Subcutaneous abdominal adipose tissue (tissue), 5 donors: Measurements from ENCODE around the gene TBKBP1.

Experiments used
- H3K27ac ChIP-seq: one replicate; pipeline ENCODE4 v1.7.0; 2013; ENCODE audit warnings: low read depth, mild to moderate bottlenecking, inconsistent platforms, low read length, moderate library complexity
- H3K27me3 ChIP-seq, 5 donors: one replicate each; pipeline ENCODE4 v1.7.0; 2013; ENCODE audit warnings: low read length in 5 of 5, inconsistent platforms in 1 of 5; ENCODE audit not compliant: control insufficient read depth in 5 of 5, insufficient read depth in 4 of 5
- H3K36me3 ChIP-seq, 5 donors: one replicate each; pipeline ENCODE4 v1.7.0; 2013; ENCODE audit warnings: low read length in 5 of 5; ENCODE audit not compliant: control insufficient read depth in 5 of 5, insufficient read depth in 5 of 5
- H3K4me1 ChIP-seq, 5 donors: one replicate each; pipeline ENCODE4 v1.7.0; 2013; ENCODE audit warnings: low read length in 5 of 5, mild to moderate bottlenecking in 3 of 5, moderate library complexity in 1 of 5; ENCODE audit not compliant: control insufficient read depth in 5 of 5, insufficient read depth in 5 of 5
- H3K4me3 ChIP-seq, 5 donors: one replicate each; pipeline ENCODE4 v1.7.0; 2013; ENCODE audit warnings: low read length in 5 of 5, low read depth in 1 of 5
- H3K9ac ChIP-seq, 5 donors: one replicate each; pipeline ENCODE4 v1.7.0; 2013; ENCODE audit warnings: low read length in 5 of 5, mild to moderate bottlenecking in 4 of 5, moderate library complexity in 3 of 5
- H3K9me3 ChIP-seq, 5 donors: one replicate each; pipeline ENCODE4 v1.7.0; 2013; ENCODE audit warnings: low read length in 5 of 5; ENCODE audit not compliant: control insufficient read depth in 5 of 5
- donor health status: healthy.
- donor health status: healthy.
- donor health status: healthy.
- donor health status: healthy.
- donor health status: healthy.

Gene TBKBP1

GRCh38 chr17:47712330-47713023, 18.5 kb downstream of the TBKBP1 start:
- H3K4me1 ChIP-seq, result peaks cover 0 to 11% (median 5%) of the 10 kb centered on the region in 5 donors
- H3K27me3 ChIP-seq, result peaks cover under 1 to 26% (median 10%) of the 10 kb centered on the region in 5 donors
- no peak overlapping the region for H3K27ac ChIP-seq
- no peaks in the 10 kb centered on the region for H3K9me3 ChIP-seq
- H3K4me3 ChIP-seq, result no peak overlapping the region
- H3K9ac ChIP-seq, result no peak overlapping the region
- peaks cover 0 to 33% (median 27%) of the 10 kb centered on the region in 5 donors for H3K36me3 ChIP-seq

- H3K36me3 ChIP-seq, result peaks cover 0 to 25% (median 22%) of the 10 kb centered on the region in 5 donors
- H3K27me3 ChIP-seq, result peaks cover 16 to 42% (median 26%) of the 10 kb centered on the region in 5 donors
- H3K9ac ChIP-seq, result no peak overlapping the region
- no peaks in the 10 kb centered on the region for H3K9me3 ChIP-seq
- no peak overlapping the region for H3K4me3 ChIP-seq
- peaks cover 0 to 6% (median 0%) of the 10 kb centered on the region in 5 donors for H3K4me1 ChIP-seq
- H3K27ac ChIP-seq, result no peak overlapping the region
Observed at GRCh38 chr17:47713980-47714700, 20.2 kb downstream of the TBKBP1 start.

- no peak overlapping the region for H3K27ac ChIP-seq
- H3K4me1 ChIP-seq, result peaks cover 0 to 6% (median 0%) of the 10 kb centered on the region in 5 donors
- H3K36me3 ChIP-seq, result peaks cover 0 to 18% (median 16%) of the 10 kb centered on the region in 5 donors
- H3K9me3 ChIP-seq, result no peaks in the 10 kb centered on the region
- H3K27me3 ChIP-seq, result peaks cover 18 to 50% (median 34%) of the 10 kb centered on the region in 5 donors
- no peak overlapping the region for H3K9ac ChIP-seq
- no peak overlapping the region for H3K4me3 ChIP-seq
Observed at GRCh38 chr17:47714773-47715396, 20.9 kb downstream of the TBKBP1 start.

- no peak overlapping the region for H3K9ac ChIP-seq
- H3K4me3 ChIP-seq, result no peak overlapping the region
- peaks cover 0 to 8% (median 4%) of the 10 kb centered on the region in 5 donors for H3K4me1 ChIP-seq
- peaks cover 24 to 59% (median 41%) of the 10 kb centered on the region in 5 donors for H3K27me3 ChIP-seq
- H3K9me3 ChIP-seq, result no peaks in the 10 kb centered on the region
- H3K27ac ChIP-seq, result no peak overlapping the region
- H3K36me3 ChIP-seq, result peaks cover 0 to 9% (median 7%) of the 10 kb centered on the region in 5 donors
Observed at GRCh38 chr17:47715669-47716325, 21.8 kb downstream of the TBKBP1 start.

- Histone ChIP-seq H3K27ac (no peak overlapping the region), H3K4me3 (no peak overlapping the region), H3K9me3 (no peaks in the 10 kb centered on the region), H3K36me3 (peaks cover 0 to 4% (median 1%) of the 10 kb centered on the region in 5 donors), H3K4me1 (peaks cover 0 to 13% (median 9%) of the 10 kb centered on the region in 5 donors), H3K9ac (no peak overlapping the region), H3K27me3 (peaks cover 30 to 64% (median 47%) of the 10 kb centered on the region in 5 donors)
Observed at GRCh38 chr17:47716375-47716774, 22.4 kb downstream of the TBKBP1 start.

- Histone ChIP-seq H3K9ac (no peak overlapping the region), H3K27me3 (peaks cover 37 to 74% (median 56%) of the 10 kb centered on the region in 5 donors), H3K4me1 (peaks cover 0 to 15% (median 9%) of the 10 kb centered on the region in 5 donors), H3K4me3 (no peak overlapping the region), H3K27ac (no peak overlapping the region), H3K36me3 (no peaks in the 10 kb centered on the region), H3K9me3 (no peaks in the 10 kb centered on the region)
Observed at GRCh38 chr17:47717261-47717697, 23.3 kb downstream of the TBKBP1 start.

GRCh38 chr17:47717979-47718621, 24.1 kb downstream of the TBKBP1 start:
- H3K36me3 ChIP-seq, result no peaks in the 10 kb centered on the region
- H3K9me3 ChIP-seq, result no peaks in the 10 kb centered on the region
- no peak overlapping the region for H3K9ac ChIP-seq
- no peak overlapping the region for H3K4me3 ChIP-seq
- peaks cover 0 to 13% (median 9%) of the 10 kb centered on the region in 5 donors for H3K4me1 ChIP-seq
- no peak overlapping the region for H3K27ac ChIP-seq
- H3K27me3 ChIP-seq, result peaks cover 37 to 76% (median 58%) of the 10 kb centered on the region in 5 donors

- Histone ChIP-seq H3K4me1 (peaks cover 0 to 13% (median 9%) of the 10 kb centered on the region in 5 donors), H3K27me3 (peaks cover 38 to 71% (median 50%) of the 10 kb centered on the region in 5 donors), H3K9ac (no peak overlapping the region), H3K9me3 (no peaks in the 10 kb centered on the region), H3K27ac (no peak overlapping the region), H3K36me3 (no peaks in the 10 kb centered on the region), H3K4me3 (no peak overlapping the region)
Observed at GRCh38 chr17:47718634-47719405, 24.9 kb downstream of the TBKBP1 start.
